Endothelial cell of umbilical vein (primary cell): ENCODE results near the gene DUSP10. TPM values are rescaled to one million over a fixed set of nuclear protein-coding genes. Genes with fewer than 3 reads are reported as not detected.

Experiments
- BruUV-seq: library from RNA; stranded (reverse); fragments of 400-500 nt; replicated peaks from 2 replicates; lab custom pipeline; 2021; lab: Mats Ljungman, UMichigan
- CTCF ChIA-PET: fragments of 300-600, 350-600 bp; sonication (Branson Sonifier 250); formaldehyde crosslinking; loops from one replicate; lab custom pipeline; 2021; ENCODE audit warnings: antibody characterized with exemption, inconsistent platforms; lab: Charles Lee
- POLR2A ChIA-PET: fragments of 300-600, 350-600 bp; sonication (Branson Sonifier 250); formaldehyde crosslinking; loops from one replicate; lab custom pipeline; 2021; ENCODE audit warnings: antibody characterized with exemption, inconsistent platforms; lab: Charles Lee
- DNase-seq: peaks from one replicate; pipeline ENCODE4 v3.0.0-alpha.2; 2011; ENCODE audit warnings: low read depth, low spot score
- FAIRE-seq: peaks from 2 replicates; lab custom pipeline; 2011; peaks lifted over from hg19 to GRCh38; lab: Jason Lieb, UNC
- H2AFZ ChIP-seq: 2 replicates; pipeline ENCODE4 v1.6.0; 2012; ENCODE audit warnings: low read depth, low read length, control low read depth, inconsistent platforms
- H3K27ac ChIP-seq: 2 replicates; pipeline ENCODE4 v1.5.1; 2011; ENCODE audit warnings: low read depth, mild to moderate bottlenecking, control low read depth, low read length, moderate library complexity; ENCODE audit not compliant: insufficient read depth
- H3K27me3 ChIP-seq, 2 experiments: 2 replicates each; pipeline versions ENCODE4 v1.6.0 to v1.6.1; 2011; ENCODE audit warnings: low read length in 2 of 2, mixed read lengths in 1 of 2; ENCODE audit not compliant: control insufficient read depth in 2 of 2, insufficient read depth in 2 of 2
- H3K36me3 ChIP-seq, 2 experiments: 2 replicates in 1 of 2; 3 replicates in 1 of 2; pipeline ENCODE4 v1.5.1; 2011; ENCODE audit warnings: low read length in 2 of 2, mild to moderate bottlenecking in 1 of 2, moderate library complexity in 1 of 2; ENCODE audit not compliant: control insufficient read depth in 2 of 2, insufficient read depth in 2 of 2; ENCODE audit errors: extremely low read depth in 1 of 2
- H3K4me1 ChIP-seq: 3 replicates; pipeline ENCODE4 v1.5.1; 2011; ENCODE audit warnings: mild to moderate bottlenecking, low read length; ENCODE audit not compliant: control insufficient read depth, insufficient read depth; ENCODE audit errors: extremely low read depth
- H3K4me2 ChIP-seq: 2 replicates; pipeline ENCODE4 v1.6.1; 2011; ENCODE audit warnings: low read length, control low read depth, mixed read lengths; ENCODE audit not compliant: insufficient read depth
- H3K4me3 ChIP-seq, 3 experiments: fragments of 200-600 bp in 1 of 3; sonication (generic), shearing (Covaris generic) in 1 of 3; replicated peaks in 1 of 3; 2 replicates each; pipeline ENCODE4 v1.5.1; 2011 to 2016; ENCODE audit warnings: control low read depth in 3 of 3, low read length in 3 of 3, mild to moderate bottlenecking in 2 of 3, inconsistent platforms in 1 of 3, low read depth in 1 of 3, moderate library complexity in 1 of 3; ENCODE audit not compliant: insufficient read depth in 1 of 3
- H3K79me2 ChIP-seq: 2 replicates; pipeline ENCODE4 v1.6.0; 2012; ENCODE audit warnings: low read length, inconsistent platforms; ENCODE audit not compliant: control insufficient read depth, insufficient read depth
- H3K9ac ChIP-seq: replicated peaks from 2 replicates; pipeline ENCODE3; 2011; ENCODE audit warnings: low read length, control low read depth; ENCODE audit not compliant: insufficient read depth; ENCODE audit errors: extremely low read depth
- H3K9me1 ChIP-seq: replicated peaks from 3 replicates; pipeline ENCODE4 v1.6.0; 2011; ENCODE audit warnings: mild to moderate bottlenecking, low read length; ENCODE audit not compliant: control insufficient read depth, insufficient read depth; ENCODE audit errors: extremely low read depth
- H3K9me3 ChIP-seq: replicated peaks from 2 replicates; pipeline ENCODE4 v1.5.1; 2012; ENCODE audit warnings: low read length, inconsistent platforms; ENCODE audit not compliant: control insufficient read depth, insufficient read depth
- H4K20me1 ChIP-seq: replicated peaks from 2 replicates; pipeline ENCODE3; 2011; ENCODE audit warnings: mild to moderate bottlenecking, low read length; ENCODE audit not compliant: control insufficient read depth, insufficient read depth; ENCODE audit errors: extremely low read depth
- CTCF ChIP-seq, 2 donors: IDR thresholded peaks; 1 replicate in 1 of 2; 2 replicates in 1 of 2; pipeline ENCODE4 v1.5.1; 2011; ENCODE audit warnings: low read length in 2 of 2, mild to moderate bottlenecking in 2 of 2, moderate library complexity in 2 of 2, control low read depth in 1 of 2, inconsistent platforms in 1 of 2, low read depth in 1 of 2; ENCODE audit not compliant: insufficient read depth in 1 of 2; ENCODE audit errors: extremely low read depth in 1 of 2
- EZH2 ChIP-seq: IDR thresholded peaks from 2 replicates; pipeline ENCODE4 v1.6.1; 2012; ENCODE audit warnings: borderline replicate concordance, low read depth, mild to moderate bottlenecking, moderate library complexity, low read length, inconsistent platforms; ENCODE audit not compliant: severe bottlenecking
- FOS ChIP-seq: IDR thresholded peaks from 2 replicates; pipeline ENCODE4 v1.6.1; 2011; ENCODE audit warnings: mild to moderate bottlenecking, low read length, moderate library complexity, borderline replicate concordance; ENCODE audit not compliant: insufficient read depth
- GATA2 ChIP-seq: IDR thresholded peaks from 2 replicates; pipeline ENCODE4 v1.7.0; 2011; ENCODE audit warnings: low read depth, mild to moderate bottlenecking, moderate library complexity, mixed read lengths, low read length; ENCODE audit not compliant: insufficient read length, insufficient read depth
- JUN ChIP-seq: IDR thresholded peaks from 2 replicates; pipeline ENCODE4 v1.6.1; 2011; ENCODE audit warnings: borderline replicate concordance, low read depth; ENCODE audit not compliant: insufficient read length, insufficient read depth
- MYC ChIP-seq: IDR thresholded peaks from one replicate; pipeline ENCODE4 v1.6.1; 2011; ENCODE audit warnings: mild to moderate bottlenecking, low read depth, low read length
- POLR2A ChIP-seq: IDR thresholded peaks from 2 replicates; pipeline ENCODE4 v1.6.1; 2012; ENCODE audit warnings: low read depth, mild to moderate bottlenecking, control low read depth, low read length
- POLR2AphosphoS5 ChIP-seq: IDR thresholded peaks from 2 replicates; pipeline ENCODE4 v1.6.1; 2012; ENCODE audit warnings: low read depth, mild to moderate bottlenecking, control low read depth, low read length, moderate library complexity; ENCODE audit not compliant: insufficient read depth
- dilution Hi-C: fragments of 300-500 bp; cut with MboI; formaldehyde crosslinking; loops from one replicate; pipeline ENCODE4 v1.15.0; 2019; ENCODE audit warnings: low sequenced_read_pairs; ENCODE audit not compliant: extremely low pct_ligation_motif_present
- intact Hi-C: fragments of 100-400 bp; cut with micrococcal nuclease; formaldehyde crosslinking; loops from one replicate; pipeline ENCODE4 v1.10.0; 2022
- polyA plus RNA-seq, 4 experiments: library from polyadenylated mRNA; depleted of rRNA in 3 of 4; stranded (reverse) in 3 of 4; unstranded in 1 of 4; fragments of >200 nt; gene quantifications; 2 replicates each; pipeline versions ENCODE4 v1.2.1 to v1.2.3, GENCODE V29; 2011 to 2012; ENCODE audit warnings: missing spikeins in 1 of 4
- total RNA-seq: library from RNA; stranded (reverse); gene quantifications from 2 replicates; pipeline ENCODE4 v1.2.3, GENCODE V29; 2021
- TF ChIP-seq, protein P1 (sequence below): IDR thresholded peaks from 2 replicates; pipeline ENCODE4 v1.6.1; 2011; ENCODE audit not compliant: insufficient read depth, insufficient read length

The DUSP10 gene
- total and polyA plus RNA-seq, 2 donors (not counting 3 experiments of a cell fraction or from before 2014, with no cell fraction given): 1.6 to 1.9 TPM

GRCh38 chr1:221777431-221778072 lies 35.7 kb upstream of the DUSP10 start:
- intact Hi-C loops (no loop called here), dilution Hi-C loops (no loop called here)
- Histone ChIP-seq H3K9ac (no peak overlapping the region), H3K4me1 (peaks cover 5% of the 10 kb centered on the region), H3K9me1 (no peaks in the 10 kb centered on the region), H3K27ac (no peak overlapping the region), H3K79me2 (no peaks in the 10 kb centered on the region), H3K4me3 (no peak overlapping the region), H4K20me1 (no peaks in the 10 kb centered on the region), H3K36me3 (no peaks in the 10 kb centered on the region), H3K27me3 (no peaks in the 10 kb centered on the region), H2AFZ (no peak overlapping the region), H3K9me3 (no peaks in the 10 kb centered on the region), H3K4me2 (no peak overlapping the region)
- no peak for TF ChIP-seq EZH2
- TF ChIP-seq, protein P1, sequence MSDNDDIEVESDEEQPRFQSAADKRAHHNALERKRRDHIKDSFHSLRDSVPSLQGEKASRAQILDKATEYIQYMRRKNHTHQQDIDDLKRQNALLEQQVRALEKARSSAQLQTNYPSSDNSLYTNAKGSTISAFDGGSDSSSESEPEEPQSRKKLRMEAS: no peak
- TF ChIP-seq JUN: no peak
- TF ChIP-seq FOS: no peak
- TF ChIP-seq GATA2: no peak
- TF ChIP-seq MYC: no peak
- TF ChIP-seq POLR2A: no peak
- TF ChIP-seq CTCF (IDR thresholded peaks at IDR 0.05; ENCODE audit: extremely low read depth in 1 of 2, insufficient read depth in 1 of 2, low read depth in 1 of 2, low read length in 2 of 2): no peak
- TF ChIP-seq POLR2AphosphoS5: no peak
- DNase-seq (no peak), FAIRE-seq (no peak)
- CTCF ChIA-PET: no interaction called here
- no TSS peak for BruUV-seq
- POLR2A ChIA-PET: no interaction called here
